GM21825 (cell line): Measurements from ENCODE around the gene ABCC1.
"Not testable (repeated sequence)": the region's sequence is repeated elsewhere in the genome, so short reads cannot be mapped to it uniquely, and the experiment has no call there.

ENCODE experiments used
- ATAC-seq: cut with Tn5 transposase; IDR thresholded peaks from one replicate; pipeline ENCODE4 v1.9.1; 2021; ENCODE audit warnings: mild to moderate bottlenecking, moderate library complexity; ENCODE audit not compliant: unreplicated experiment

The ABCC1 gene

DNA sequence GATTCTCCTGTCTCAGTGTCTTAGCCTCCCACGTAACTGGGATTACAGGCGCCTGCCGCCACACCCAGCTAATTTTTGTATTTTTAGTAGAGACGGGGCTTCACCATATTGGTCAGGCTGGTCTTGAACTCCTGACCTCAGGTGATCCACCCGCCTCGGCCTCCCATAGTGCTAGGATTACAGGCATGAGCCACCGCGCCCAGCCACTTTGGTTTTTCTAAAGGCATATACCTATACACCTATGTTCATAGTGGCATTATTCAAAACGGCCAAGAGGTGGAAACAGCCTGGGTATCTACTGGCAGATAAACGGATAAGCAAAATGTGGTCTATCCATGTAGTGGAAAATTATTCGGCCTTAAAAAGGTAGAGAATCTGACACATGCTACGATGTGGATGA is 203.6 kb downstream of the ABCC1 start:
- not testable (repeated sequence) for ATAC-seq

GRCh38 chr16:16154281-16154951 is 205.0 kb downstream of the ABCC1 start:
- ATAC-seq, result no peak

DNA sequence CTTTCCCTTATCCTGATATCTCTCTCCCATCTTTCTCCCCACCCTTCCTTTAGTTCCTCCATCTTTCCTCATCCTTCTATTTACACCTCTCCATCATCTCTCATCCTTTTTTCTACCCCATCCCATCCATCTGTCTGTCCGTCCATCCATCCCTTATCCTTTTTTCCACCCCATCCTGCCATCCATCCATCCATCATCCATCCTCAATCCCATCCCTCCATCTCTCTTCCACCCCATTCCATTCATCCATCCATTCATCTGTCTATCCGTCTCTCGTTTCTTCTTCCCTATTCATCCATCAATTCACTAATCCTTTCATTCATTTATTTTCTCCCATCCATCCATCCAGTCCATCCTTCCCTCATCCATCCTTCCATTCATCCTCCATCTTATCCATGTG is 205.8 kb downstream of the ABCC1 start:
- ATAC-seq, result no peak

GRCh38 chr16:16157166-16157565 is 207.8 kb downstream of the ABCC1 start:
- no peak for ATAC-seq

DNA sequence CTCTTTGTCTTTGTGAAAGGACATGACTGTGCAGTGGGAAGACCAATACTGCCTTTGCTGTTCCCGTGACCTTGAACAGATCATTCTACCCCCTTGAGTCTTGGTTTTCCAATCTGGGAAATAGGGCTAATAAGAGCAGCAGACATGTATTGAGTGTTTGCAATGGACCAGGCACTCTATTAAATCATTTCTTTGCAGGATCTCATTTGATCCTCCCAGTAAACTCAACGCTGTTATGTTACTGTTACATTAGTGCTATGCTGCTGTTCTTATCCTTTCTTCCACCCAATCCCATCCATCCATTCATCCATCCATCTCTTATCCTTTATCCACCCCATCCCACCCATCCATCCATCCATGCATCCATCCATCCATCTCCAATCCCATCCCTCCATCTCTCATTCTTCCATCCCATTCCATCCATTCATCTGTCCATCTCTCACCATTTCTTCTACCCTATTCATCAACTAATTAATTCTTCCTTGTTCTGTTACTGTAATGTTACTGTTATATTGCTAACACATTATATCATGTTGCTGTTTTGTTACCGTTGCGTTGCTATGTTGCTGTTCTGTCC is 208.8 kb downstream of the ABCC1 start:
- no peak for ATAC-seq

DNA sequence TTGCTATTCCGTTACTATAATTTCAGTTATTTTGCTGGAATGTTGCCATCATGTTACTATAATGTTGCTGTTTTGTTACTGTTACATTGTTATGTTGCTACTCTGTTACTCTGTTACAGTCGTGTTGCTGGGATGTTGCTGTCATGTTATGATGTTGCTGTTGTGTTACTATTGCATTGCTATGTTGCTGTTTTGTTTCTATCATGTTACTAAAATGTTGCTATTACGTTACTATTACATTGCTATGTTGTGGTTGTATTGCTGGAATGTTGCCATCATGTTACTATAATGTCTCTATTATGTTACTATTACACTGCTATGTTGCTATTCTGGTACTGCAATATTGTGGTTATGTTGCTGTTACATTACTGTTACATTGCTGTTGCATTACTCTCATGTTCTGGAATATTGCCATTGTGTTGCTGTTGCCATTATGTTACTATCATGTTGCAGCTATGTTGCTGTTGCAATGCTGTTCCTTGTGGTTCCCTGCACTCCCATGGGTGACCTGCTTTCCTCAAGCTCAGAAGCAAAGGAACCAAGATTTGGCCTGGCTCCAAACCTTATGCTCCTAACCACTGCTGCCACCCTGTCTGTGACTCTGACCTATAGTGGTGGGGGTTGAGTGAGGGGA is 209.4 kb downstream of the ABCC1 start:
- no peak for ATAC-seq

GRCh38 chr16:16159662-16160061 is 210.2 kb downstream of the ABCC1 start:
- ATAC-seq, result no peak

DNA sequence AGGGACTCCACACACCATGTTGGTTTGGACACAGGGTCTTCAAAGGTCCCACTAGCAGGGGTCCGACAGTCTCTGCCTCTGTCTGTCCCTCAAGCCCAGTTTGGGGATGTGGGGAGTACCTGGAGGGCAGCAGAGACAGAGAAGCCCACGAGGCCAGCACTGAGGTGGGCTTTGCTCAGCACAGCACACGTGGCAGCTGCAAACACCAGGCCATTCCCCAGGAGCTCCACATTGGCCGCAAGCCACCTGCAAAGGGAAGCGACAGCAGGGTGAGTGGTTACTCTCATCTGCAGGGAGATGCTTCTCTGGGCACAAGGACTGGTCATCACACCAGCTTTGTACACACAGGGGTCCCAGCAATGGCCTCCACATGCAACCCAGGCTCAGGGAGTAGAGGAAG is 211.9 kb downstream of the ABCC1 start:
- ATAC-seq, result no peak

- not testable (repeated sequence) for ATAC-seq
Measured at GRCh38 chr16:16161840-16162239, 212.4 kb downstream of the ABCC1 start.

GRCh38 chr16:16162591-16162990 is 213.2 kb downstream of the ABCC1 start:
- ATAC-seq, result no peak

- no peak for ATAC-seq
Measured at GRCh38 chr16:16163109-16163508, 213.7 kb downstream of the ABCC1 start.

DNA sequence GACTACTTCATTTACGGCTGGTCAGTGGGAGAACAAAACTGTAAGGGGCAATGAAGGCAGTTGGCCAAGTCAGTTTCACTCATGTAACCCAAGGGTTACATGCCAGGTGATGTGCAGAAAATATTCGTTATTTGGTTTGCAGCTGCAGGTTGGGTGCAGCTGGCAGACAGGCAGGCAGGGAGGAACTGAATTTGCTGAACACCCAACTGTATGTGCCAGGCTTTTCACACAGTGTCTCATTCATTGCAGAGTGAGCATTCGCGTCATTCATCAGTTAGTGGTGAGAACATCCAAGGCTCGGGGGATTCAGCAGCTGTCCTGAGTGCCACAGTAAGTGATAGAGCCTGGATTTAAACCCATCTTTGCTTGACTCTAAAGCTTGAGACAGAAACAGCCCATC is 214.2 kb downstream of the ABCC1 start:
- ATAC-seq, result no peak

DNA sequence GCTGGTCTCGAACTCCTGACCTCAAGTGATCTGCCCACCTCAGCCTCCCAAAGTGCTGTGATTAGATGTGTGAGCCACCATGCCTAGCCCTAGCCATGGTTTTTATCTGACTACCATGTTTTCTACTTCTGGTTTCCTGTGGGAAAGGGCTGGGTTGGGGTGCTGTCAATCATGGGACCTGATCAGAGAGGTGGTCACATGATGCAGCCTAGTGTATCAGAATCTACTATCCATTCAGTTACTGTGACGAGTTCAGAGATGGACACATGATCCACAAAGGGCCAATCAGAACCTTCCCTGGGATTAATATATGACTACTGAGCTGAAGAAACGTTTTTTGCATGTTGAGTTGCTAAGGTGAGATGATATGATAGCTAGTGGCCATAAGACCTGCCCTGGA is 214.8 kb downstream of the ABCC1 start:
- ATAC-seq, result no peak

DNA sequence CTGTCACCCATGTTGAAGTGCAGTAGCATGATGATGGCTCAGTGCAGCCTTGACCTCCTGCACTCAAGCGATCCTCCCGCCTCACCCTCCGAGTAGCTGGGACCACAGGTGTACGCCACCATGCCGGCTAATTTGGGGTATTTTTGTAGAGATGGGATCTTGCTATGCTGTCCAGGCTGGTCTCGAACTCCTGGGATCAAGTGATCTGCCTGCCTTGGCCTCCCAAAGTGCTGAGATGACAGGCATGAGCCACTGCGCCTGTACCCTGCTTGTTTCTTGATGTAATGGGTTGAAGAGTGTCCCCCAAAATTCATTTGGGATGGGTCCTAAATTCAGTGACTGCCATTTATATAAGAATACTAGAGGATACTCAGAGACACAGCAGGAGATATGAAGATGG is 216.7 kb downstream of the ABCC1 start:
- ATAC-seq, result no peak

DNA sequence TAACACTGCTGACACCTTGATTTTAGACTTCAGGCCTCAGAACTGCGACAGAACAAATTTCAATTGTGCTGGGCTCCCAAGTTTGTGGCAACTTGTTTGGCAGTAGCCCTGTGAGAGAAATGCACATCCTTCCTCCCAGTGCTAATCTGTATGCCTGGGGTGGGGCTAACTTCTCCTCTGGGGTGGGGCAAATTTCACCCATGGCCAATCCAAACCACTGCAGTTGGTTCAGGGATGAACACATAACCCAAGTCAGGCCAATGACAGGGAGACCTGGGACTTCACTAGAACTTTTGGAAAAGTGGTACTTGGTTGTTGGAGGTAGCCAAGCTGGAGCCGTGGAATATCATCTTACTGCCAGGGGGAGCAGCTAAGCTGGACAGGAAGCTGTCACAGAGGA is 217.5 kb downstream of the ABCC1 start:
- ATAC-seq, result no peak

GRCh38 chr16:16167927-16168326 is 218.5 kb downstream of the ABCC1 start:
- no peak for ATAC-seq

DNA sequence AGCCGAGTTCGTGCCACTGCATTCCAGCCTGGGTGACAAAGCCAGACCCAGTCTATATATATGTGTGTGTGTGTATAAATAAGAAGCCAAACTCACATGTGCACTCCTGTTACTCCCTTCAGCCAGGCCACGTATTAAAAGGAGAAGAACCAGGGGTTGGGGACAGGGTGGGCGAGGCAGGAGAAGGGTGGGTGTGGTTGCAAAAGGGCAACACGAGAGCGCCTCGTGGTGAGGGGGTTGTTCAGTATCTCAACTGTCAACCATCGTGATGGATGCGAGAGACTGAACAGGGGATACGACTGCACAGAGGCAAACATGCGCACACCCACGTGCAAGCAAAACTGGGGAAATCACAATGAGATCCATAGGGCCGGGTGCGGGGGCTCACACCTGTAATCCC is 219.0 kb downstream of the ABCC1 start:
- no peak for ATAC-seq

DNA sequence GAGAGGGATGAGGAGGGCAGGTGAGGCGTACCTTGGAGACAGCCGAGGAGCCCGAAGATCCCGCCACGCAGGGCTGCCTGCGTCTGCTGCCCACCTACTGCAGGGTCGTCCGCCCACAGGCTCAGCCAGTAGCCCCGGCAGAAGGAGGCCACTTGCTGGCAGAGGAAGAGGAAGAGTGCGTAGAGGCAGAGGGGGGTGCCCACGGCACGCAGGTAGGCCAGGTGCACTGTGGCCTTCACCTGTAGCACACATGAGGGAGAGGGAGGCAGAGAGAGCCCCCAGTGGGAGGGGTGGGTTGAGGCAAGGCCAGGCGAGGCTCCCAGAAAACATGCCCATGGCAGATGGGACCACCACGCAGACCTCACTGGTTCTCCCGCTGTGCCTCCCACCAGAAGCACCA is 220.2 kb downstream of the ABCC1 start:
- no peak for ATAC-seq

DNA sequence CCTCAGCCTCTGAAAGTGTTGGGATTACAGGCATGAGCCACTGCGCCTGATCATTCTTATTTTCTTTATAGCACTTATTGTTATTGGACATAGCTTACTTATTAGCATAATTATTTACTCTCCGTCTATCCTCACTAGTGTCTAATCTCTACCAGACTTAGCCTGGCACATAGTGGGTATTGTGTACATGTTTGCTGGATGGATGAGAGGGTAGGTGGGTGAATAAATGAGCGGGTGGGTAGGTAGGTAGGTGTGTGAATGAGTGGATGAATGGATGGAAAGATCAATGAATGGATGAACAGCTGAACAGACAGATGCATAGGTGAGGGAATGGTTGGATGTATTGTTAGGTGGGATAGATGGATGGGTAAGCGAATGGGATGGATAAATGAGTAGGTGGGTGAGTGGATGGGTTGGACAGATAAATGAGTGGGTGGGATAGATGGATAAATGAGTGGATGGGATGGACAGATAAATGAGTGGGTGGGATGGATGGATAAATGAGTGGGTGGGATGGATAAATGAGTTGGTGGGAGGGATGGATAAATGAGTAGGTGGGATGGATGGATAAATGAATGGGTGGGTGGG is 222.0 kb downstream of the ABCC1 start:
- ATAC-seq, result no peak

- no peak for ATAC-seq
Measured at GRCh38 chr16:16172991-16173390, 223.6 kb downstream of the ABCC1 start.

- no peak for ATAC-seq
Measured at GRCh38 chr16:16175296-16175695, 225.9 kb downstream of the ABCC1 start.

DNA sequence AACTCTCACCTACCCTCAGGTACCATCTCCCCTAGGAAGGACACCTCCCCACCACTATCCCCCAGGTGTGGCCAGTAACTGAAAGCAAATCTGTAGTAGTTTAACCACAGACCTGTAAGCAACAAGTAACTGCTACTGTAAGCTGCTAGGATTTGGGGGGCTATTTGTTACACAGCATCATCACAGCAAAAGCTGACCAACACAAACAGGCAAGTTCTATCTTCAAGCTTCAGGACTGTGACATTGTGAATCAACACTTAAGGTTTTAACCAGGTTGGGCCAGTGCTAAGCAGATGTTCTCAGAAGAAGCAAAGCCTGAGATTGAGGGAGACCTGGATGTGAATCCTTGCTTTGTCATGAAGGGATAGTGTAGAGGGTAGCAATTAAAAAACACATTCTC is 226.9 kb downstream of the ABCC1 start:
- ATAC-seq, result no peak
